SK-N-SH treated with all-trans-retinoic acid at 6 μM for 48 hours (cell line): ENCODE data around the gene GOLGA6L6.
"Not testable (repeated sequence)": the region's sequence is repeated elsewhere in the genome, so short reads cannot be mapped to it uniquely, and the experiment has no call there.

Experiments used
- ARNTL ChIP-seq: fragments of 450-650 bp; formaldehyde crosslinking; IDR thresholded peaks from 2 replicates; pipeline ENCODE4 v1.5.0; 2020; ENCODE audit warnings: low read depth, mild to moderate bottlenecking, moderate library complexity, borderline replicate concordance
- ZC3H10 ChIP-seq: fragments of 250-450 bp; sonication (Bioruptor Pico); IDR thresholded peaks from 2 replicates; pipeline ENCODE4 v1.5.1; 2021; ENCODE audit warnings: mild to moderate bottlenecking, moderate library complexity
- ZNF70 ChIP-seq: fragments of 450-650 bp; formaldehyde crosslinking; IDR thresholded peaks from 2 replicates; pipeline ENCODE4 v1.5.0; 2020; ENCODE audit warnings: mild to moderate bottlenecking, moderate library complexity
- TF ChIP-seq, protein P1 (sequence below): fragments of 250-450 bp; sonication (Bioruptor Pico); IDR thresholded peaks from 2 replicates; pipeline ENCODE4 v1.5.1; 2020; ENCODE audit warnings: low read depth, mild to moderate bottlenecking, moderate library complexity

DNA sequence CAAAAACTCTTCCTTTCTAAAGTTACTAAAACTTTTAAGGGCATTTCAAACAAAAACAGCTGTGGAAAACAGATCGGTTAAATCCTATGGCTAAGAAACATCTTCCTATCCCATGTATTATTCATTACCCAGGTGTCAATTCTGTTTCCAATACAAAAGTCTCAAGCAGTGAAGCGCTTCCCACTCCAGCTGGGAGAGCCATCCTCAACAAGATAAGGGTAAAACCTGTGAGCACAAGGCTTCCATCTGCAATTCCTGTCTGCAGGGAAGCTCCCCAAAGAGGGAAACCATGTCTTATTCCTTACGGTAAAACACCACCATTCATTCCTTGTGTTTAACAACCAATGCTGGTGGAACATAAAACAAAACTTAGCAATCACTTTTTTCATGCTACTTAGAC is 38.8 kb downstream of the GOLGA6L6 start:
- TF ChIP-seq ARNTL (CRISPR knock-in tag); ZC3H10; ZNF70 (CRISPR knock-in tag): not testable (repeated sequence)
- TF ChIP-seq, protein P1, sequence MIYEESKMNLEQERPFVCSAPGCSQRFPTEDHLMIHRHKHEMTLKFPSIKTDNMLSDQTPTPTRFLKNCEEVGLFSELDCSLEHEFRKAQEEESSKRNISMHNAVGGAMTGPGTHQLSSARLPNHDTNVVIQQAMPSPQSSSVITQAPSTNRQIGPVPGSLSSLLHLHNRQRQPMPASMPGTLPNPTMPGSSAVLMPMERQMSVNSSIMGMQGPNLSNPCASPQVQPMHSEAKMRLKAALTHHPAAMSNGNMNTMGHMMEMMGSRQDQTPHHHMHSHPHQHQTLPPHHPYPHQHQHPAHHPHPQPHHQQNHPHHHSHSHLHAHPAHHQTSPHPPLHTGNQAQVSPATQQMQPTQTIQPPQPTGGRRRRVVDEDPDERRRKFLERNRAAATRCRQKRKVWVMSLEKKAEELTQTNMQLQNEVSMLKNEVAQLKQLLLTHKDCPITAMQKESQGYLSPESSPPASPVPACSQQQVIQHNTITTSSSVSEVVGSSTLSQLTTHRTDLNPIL (CRISPR knock-in tag), result not testable (repeated sequence)
